ENCODE measurements around the gene PCSK1N.

Gene PCSK1N

DNA sequence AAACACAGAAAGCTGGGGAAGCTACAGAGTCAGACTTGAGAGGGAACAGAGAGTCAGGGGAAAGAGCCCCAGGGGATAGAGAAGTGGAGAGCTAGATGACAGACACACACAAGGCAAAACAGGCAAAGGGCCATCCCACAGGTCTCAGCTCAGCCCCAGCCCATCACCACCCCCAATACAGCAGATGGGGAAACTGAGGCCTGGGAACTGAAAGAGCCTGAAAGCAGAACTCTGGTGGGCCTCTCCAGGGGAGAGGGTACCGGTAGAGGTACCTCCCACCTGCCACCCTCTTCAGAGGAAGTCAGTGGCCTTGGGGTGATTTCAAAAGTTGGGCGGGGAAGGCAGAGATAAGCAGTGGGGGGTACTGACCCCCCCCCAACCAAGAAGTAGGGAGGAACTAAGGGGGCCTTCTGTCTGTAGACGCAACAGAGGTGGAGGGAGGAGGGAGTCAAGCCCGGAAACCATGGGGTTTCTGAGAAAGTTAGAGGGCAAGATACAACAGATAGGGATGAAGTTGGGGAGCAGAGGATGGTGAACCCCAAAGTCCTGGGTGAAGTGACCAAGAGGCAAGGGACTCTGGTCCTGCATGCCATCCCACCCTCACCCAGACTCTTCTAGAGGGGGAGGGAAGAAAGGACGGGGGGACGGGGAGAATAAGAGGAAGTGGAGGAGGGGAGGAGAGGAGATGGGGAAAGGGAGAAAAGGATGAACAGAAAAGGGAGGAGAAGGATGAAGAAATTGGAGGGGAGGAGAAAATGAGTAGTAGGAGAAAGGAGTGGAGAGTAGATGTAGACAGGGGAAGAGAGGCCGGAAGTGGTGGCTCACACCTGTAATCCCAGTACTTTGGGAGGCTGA is 45.8 kb downstream of the PCSK1N start:
- no peak for DNase-seq (ENCODE audit: low read depth in 2 of 2)

DNA sequence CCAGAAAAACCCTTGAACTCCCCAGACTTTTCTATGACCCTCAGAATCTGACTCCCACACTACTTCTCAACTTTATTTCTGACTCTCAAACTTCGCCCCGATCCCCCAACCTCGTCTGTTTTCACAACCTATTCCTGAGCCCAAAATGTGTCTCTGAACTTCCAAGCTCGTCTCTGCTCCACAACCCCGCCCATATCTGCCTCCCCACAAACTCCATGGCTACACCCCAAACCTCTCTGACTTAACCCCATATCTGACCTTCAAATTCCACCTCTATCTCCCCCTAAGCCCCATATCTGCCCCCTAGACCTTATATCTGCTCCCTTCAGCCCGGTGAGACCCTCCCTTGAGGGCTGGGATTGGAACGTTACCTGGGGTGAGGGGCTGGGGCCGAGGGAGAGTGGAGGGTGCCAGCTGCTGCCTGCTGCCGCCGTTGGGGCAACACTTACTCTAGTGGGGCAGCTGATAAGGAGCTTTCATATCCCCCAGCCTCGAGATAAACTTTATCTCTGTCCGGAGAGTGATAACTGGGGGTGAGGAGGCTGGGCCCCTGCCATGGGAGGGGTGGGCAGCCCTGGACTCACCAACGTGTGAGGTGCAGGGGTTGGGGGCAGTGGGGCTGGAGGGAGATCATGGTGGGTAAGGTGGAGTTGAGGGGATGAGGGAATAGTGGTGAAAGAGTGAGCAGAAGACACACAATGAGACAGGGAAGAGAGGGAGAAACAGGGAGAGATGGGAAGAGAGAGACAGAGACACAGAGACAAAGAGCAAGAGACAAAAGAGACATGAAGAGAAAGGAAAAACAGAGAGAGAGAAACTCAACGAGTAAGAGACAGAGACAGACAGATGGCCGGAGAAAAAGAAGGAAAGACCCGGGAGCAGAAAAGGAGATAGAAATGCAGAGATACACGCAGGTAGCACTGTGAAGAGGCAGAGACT is 47.6 kb downstream of the PCSK1N start:
- DNase-seq (ENCODE audit: low read depth in 2 of 2), result no peak

DNA sequence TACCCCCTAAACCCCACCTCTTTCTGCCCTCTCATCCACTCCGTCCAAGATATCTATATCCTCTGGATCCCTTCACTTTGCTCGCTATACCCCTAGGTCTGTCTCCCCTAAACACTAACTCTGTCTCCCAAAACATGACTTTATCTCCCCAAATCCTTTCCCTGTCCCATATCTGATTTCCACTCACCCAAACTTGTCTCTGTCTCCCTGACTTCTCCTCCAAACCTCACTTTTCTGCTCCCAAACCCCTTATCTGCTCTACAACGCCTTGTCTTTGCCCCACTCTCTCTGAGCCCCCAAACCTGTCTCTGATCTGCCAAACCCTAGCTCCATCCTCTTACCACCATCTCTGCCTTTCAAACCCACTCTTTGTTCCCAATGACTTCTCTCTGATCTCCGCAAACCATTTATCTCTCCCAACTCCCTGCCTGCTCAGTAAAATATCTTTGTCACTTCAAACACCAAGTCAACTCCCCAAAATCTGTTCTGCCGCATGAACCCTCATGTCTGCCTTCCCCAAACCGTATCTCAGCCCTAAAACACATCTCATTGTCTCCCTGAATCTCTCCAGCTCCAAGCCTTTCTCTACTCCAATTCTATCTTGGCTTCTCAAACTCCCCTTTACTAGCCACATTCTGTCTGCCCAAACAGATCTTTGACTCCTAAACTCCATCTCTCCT is 48.4 kb downstream of the PCSK1N start:
- no peak for DNase-seq (ENCODE audit: low read depth in 2 of 2)

DNA sequence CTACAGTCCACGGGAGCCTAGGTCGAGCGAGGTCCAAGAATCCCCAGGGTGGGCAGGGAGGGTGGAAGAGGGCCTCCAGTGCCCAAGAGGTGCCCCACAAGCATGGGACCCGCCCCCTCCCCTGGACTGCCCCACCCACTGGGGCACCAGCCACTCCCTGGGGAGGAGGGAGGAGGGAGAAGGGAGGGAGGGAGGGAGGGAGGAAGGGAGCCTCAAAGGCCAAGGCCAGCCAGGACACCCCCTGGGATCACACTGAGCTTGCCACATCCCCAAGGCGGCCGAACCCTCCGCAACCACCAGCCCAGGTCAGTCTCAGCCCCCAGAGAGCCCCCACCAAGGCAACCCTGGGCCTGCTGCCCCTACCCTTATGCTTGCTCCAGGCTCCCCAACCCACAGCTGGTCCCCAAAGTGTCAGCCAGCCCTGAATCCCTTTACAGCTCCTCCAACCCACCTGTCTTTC is 49.0 kb downstream of the PCSK1N start, which contains the start of gene GATA1:
GATA1 (plus strand) TSS at position 250 of the 460 bp plus-strand sequence. CDS start 4,520 bp downstream, outside the sequence.
- DNase-seq (ENCODE audit: low read depth in 2 of 2), result no peak

DNA sequence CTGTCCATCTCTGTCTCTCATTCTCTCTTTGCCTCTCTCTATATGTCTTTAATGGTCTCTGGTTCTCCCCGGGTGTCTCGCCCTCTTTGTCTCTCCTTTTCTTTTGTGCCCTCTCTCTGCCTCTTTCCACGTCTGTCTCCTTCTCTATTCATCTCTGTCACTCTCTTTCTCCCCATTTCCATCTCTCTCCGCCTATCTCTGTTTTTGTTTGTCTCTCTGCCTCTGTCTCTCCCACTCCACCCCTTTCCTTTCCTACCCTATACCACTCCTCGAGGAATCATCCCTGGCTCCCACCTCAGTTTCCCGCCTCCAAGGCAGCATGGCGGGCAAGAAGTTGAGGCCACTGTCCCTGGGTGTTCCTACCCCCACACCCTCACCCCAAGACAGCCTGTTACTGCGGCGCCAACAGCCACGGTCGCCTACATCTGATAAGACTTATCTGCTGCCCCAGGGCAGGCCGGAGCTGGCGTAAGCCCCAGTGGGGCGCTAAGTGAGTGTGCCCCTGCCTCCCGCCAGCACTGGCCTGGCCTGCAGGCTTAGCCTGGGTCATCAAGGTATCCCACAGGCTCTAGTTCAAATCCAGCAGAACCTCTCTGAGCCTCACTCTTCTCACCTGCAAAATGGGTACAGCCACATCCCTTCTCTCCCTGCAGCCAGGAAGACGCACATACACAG is 49.7 kb downstream of the PCSK1N start:
- no peak for DNase-seq (ENCODE audit: low read depth in 2 of 2)

DNA sequence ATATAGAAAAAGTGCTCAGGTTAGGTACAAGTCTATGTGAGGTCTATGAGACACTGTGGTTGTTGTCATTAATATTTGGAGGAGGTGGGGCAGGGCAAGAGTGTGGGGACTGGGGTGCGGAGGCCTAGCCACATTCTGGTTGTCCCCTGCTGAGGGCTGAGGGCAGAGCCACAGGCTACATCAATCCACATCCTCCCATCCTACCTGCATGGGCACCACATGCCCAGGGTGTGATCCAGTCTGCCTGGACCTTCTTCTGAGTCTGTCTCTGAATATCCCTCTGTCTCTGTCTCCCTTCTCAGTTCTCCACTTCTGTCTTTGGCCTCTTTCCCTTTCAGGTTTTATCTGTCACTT is 50.2 kb downstream of the PCSK1N start:
- no peak for DNase-seq (ENCODE audit: low read depth in 2 of 2)

DNA sequence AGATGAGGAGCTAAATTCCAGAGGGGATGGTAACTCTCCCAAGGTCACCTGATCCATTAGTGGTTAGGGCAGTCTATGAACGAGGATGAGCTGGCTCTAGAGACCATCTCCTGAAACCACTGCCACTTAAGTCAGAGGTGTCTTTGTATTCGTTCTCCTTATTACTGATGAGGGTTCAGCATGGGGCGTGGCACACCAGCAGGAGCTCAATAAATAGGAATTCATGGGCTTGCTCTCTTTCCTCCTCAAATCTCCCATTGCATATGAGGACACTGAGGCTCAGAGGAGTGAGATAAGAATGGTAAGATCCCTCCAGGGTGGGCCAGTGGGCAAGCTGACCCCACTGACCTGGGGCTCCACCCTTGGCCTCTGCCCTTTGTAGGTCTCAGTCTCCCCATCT is 50.7 kb downstream of the PCSK1N start:
- no peak for DNase-seq (ENCODE audit: low read depth in 2 of 2)

DNA sequence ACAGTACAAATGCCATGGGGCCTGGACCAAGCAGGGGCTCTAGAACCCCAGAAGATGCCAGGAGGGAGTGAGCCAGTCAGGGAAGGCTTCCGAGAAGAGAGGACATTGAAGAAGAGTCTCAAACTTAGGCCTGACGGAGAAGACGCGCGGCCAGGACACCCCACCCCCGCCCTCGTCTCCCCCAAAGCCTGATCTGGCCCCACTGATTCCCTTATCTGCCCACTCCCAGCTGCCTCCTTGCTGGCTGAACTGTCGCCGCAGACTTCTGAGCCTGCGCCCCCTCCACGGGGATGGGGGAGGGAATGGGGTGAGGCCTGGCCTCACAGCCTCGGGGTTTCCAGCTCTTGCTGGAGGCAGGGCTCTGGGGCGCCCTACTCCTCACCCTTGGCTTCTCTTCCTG is 52.6 kb downstream of the PCSK1N start:
- no peak for DNase-seq (ENCODE audit: low read depth in 2 of 2)

DNA sequence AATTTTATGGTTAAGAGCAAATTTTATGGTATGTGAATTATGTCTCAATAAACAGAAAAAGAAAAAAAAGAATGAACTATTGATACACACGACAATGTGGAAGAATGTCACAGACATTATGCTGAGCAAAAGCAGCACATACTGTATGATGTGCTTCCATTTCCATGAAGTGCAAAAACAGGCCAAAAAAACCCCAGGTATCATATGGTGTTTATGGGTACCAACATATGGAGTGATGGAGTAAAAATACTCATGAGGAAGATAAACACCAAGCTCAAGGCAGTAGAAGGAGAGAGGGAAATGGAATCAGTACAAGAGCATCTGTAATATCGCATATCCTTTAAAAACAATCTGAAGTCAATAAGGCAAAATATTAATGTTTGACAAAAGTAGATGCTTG is 53.2 kb downstream of the PCSK1N start:
- DNase-seq (ENCODE audit: low read depth in 2 of 2), result no peak

DNA sequence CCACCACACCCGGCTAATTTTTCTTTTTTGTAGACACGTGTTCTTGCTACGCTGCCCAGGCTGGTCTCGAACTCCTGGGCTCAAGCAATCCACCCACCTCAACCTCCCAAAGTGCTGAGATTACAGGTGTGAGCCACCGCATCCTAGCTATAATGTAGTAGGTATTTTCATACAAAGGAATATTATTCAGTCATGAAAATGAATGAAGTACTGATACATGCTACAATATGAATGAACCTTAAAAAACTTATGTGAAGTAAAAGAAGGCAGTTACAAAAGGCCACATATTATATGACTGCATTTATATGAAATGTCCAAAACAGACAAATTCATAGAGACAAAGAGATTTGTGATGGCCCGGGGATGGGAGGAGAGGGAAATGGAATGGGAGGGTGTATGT is 53.7 kb downstream of the PCSK1N start:
- DNase-seq (ENCODE audit: low read depth in 2 of 2), result no peak
